GM10847 (cell line): ENCODE results near the gene PAFAH1B2.

Source experiments
- POLR2A ChIP-seq: IDR thresholded peaks from 2 replicates; pipeline ENCODE4 v1.6.1; 2011; ENCODE audit not compliant: insufficient read length; ENCODE audit errors: extremely low read depth

PAFAH1B2 gene

DNA sequence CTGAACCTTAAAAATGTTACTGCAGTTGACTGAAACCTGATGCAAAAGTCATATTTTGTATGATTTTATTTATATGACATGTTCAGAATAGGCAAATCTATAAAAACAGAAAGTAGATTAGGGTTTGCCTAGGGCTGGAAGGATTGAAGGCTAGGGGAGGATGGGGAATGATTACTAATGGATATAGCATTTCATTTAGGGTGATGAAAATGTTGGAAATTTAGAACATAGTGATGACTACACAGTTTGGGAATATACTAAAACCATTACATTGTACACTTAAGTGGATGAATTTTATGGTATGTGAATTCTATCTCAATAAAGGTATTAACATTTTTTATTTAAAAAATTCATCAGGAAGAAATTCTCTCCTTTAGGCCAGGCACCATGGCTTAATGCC, 22.9 kb upstream of the PAFAH1B2 start:
- TF ChIP-seq POLR2A = no peak

DNA sequence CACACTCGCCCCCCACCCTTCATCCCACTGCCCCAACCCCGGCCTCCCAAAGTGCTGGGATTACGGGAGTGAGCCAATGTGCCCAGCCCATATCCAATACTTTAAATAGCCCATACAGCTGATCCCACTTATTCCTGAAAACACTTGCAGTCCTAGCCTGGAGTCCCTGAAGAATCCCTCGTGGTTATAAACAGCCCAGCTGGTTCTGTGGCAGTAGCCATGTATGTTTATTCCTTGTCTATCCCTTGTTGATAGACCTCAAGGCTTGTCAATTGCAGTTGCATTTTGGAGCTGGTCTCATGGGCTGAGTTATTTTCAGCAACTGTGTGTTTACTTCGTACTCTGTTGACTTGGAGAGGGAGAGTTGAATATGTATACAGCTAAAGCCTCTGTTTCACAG, 21.5 kb upstream of the PAFAH1B2 start:
- TF ChIP-seq POLR2A = no peak

DNA sequence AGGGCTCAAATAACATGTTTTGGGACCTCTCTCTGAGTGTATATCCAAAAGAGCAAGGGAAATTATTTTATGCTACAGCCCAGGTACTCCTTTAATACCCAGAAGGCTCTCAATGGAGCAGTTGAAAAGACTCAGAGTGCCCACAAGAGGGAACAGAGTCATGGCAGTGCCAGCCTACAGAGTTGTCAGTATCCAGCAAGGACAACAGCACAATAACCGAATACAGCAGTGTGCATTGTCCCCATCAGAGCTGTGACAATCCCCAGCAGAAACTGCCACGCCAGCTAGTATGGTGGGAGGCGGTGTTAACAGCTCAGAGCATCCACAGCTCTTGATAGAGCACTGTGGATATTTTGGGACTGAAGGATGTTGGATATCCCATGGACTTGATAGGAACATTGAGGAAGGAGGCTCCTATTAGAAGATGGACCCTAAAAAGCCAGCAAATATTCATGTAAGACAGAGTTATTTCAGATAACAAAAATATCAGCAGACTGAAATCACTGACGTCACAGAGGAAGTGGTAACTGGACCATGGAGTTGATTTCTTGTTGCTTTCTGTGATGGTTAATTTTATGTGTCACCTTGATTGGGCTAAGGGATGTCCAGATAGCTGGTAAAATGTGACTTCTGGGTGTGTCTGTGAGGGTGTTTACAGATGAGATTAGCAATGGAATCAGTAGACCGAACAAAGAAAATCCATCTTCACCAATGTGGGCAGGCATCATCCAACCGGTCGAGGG, 17.7 kb upstream of the PAFAH1B2 start:
- no peak for TF ChIP-seq POLR2A

DNA sequence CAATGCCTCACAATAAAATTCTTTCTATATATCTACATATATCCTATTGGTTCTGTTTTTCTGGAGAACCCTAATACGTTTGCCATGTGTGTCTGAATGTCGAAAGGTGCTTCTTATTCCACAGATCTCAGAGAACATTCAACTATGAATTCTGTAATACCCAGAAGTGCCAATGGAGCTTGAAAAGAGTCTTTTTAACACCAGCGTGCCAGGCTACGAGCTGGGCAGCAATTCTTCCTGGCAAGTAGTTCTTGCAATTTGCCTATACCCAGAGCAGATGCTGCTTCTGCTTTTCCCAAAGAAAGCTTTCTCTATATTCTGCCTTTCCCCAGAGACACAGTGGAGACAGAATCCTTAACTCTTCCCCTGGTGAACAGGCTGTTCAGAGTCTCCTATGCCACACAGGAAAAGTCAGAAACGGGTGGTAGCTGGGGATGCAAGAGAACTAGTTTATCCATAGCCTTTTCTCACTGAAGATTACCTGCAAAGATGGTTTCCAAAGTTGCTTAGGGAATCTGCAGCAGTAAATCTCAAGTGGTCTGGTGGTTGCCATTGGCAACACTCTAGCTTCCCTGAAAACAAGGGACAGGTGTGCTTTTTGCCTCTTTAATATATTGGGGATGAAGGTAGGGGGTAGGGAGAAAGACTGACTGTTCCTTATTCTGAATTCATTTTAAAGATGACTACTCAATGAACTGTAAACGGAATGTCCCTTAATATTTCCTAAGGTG, 16.8 kb upstream of the PAFAH1B2 start:
- TF ChIP-seq POLR2A = no peak

DNA sequence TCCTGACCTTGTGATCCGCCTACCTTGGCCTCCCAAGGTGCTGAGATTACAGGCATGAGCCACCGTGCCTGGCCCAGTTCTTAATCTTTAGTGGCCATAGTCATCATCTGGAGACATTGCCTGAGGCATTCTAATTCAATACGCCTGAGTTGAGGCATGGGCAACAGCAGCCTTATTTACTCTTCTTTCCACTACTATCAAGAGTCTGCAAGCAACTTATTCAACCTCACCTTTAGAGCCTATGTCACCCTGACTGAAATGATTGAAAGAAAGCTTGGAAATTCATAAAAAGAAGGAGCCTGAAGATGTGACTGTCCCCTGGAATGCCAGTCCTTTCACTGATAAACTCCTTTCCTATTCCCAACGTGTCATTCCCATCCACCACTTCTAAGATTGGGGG, 15.8 kb upstream of the PAFAH1B2 start:
- no peak for TF ChIP-seq POLR2A

DNA sequence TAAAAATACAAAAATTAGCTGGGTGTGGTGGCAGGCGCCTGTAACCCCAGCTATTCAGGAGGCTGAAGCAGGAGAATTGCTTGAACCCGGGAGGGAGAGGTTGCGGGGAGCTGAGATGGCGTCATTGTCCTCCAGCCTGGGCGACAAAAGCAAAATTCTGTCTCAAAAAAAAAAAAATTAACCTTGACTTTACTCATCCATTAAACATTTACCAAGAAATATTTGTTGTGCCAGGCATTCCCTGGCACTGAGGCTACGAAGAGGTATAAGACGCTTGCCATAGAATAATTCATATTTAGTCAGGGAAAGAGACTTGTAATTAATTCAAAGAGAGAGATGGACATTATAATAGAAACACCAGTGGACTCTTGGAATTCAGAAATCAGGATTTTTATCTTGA, 13.2 kb upstream of the PAFAH1B2 start:
- no peak for TF ChIP-seq POLR2A

DNA sequence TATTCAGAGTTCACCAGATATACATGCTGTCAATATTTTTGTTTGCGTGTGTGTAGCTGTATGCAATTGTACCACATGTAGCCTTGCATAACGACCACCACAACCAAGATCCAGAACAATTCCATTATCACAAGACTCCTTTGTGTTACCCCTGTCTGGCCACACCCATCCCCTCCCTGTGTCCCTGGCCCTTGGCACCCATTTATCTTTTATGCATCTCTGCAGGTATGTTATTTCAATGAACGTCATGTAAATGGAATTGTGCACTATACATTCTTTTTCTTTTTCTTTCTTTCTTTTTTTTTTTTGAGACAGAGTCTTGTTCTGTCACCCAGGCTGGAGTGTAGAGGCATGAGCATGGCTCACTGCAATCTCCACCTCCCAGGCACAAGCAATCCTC, 9.7 kb upstream of the PAFAH1B2 start:
- no peak for TF ChIP-seq POLR2A

DNA sequence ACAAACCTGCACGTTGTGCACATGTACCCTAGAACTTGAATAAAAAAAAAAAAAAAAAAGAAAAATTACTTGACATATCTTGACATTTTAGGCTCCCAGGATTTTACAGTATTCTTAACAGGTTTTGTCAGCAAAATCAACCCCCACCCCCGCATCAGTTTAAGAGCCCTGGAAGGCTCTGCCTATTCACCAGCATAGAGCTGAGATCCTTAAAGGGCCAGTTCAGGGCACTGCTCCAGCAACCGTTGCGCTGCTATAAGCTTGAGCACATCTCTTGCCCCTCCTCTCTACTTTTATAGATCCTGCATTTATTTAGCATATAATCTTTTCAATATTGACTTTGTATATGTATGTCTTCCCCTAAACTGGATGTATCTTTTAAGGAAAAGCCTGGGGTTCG, 697 bp upstream of the PAFAH1B2 start:
- no peak for TF ChIP-seq POLR2A

DNA sequence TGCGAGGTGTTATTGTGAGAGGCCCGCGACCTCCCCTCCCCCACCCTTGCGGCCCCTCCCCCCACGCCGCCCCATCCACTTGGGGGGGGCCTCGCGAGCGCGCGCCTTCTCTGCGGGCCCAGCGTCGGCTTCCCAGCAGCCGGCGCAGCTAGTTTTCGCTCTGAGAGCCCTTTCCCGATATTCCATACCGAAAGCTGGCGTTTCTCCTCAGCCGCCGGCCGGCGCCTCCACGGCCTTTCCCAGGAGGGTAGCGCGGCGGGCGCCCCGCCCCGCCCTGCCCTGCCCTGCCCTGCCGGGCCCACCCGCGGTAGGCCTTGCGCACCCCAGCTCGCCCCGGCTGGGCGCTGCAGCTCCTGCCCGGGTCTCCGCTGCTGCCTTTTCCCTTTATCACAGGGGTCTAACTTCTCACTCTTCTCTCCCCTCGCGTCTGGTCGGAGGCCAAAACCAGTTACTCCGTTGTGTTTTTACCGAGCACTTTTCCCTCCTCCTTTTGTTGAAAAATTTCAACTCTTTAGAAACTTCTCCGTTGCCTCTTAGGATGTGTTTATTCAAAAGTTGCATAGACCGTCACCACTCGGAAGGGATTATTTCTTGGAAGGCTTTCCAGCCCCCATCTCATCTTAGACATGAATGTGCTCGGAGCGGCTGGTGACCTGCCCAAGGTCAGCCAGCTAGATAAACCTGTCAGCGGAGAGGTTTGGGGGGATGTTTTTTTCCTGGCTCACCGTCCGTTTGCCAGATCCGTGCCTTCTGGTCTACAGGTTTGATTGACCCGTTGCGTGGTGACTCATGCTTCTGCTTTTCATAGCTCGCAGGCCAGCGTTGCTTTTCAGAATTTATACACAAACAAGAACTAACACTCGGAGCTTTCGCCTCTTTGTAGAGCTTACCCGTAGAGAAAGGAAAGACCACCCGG, 648 bp downstream of the PAFAH1B2 start:
- no peak for TF ChIP-seq POLR2A

DNA sequence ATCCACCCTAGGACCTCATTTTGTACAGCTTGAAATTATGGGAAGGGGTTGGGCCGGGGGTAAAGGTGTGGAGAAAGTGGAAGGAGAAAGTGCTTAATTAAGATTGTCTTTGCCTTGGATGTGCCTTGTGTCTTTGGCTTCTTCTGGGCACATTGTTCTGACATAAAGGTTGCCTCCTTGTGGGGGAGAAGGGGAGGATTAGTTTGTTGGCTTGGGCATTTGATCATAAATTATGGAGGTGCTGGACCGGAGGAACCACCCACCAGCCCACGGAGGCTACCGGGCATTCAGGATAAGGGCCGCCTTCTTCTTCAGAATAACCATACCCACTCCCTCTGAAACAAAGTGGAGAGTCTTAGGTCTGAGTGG, 1.3 kb downstream of the PAFAH1B2 start:
- TF ChIP-seq POLR2A = no peak

DNA sequence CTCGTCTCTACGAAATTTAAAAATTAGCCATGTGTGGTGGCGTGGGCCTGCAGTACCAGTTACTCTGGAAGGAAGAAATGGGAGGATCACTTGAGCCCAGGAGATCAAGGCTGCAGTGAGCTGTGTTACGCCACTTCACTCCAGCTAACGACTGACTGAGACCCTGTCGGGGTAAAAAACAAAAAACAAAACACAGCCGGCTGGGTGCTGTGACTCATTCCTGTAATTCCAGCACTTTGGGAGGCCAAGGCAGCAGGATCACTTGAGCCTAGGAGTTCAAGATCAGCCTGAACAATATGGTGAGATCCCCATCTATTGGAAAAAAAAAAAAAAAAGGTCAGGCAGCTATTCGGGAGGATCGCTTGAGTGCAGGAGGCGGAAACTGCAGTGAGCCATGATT, 2.4 kb downstream of the PAFAH1B2 start:
- TF ChIP-seq POLR2A = no peak

DNA sequence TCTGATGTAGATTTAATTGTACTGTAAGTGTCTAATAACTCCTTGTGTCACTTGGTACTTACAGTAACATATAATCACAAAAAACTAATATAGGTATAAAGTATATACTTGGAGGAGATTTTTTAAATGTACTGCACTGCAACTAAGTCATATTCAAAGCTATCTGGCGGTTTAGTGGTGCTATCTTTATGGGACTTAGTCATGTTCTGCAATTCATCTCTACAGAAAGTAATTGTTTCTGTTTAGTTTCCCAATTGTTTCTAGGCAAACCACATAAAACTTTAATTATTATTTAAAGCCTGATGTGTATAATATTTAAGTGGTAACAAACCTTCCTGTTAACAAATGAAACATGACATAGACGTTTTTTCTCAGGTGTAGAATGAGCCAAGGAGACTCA, 8.0 kb downstream of the PAFAH1B2 start:
- no peak for TF ChIP-seq POLR2A

DNA sequence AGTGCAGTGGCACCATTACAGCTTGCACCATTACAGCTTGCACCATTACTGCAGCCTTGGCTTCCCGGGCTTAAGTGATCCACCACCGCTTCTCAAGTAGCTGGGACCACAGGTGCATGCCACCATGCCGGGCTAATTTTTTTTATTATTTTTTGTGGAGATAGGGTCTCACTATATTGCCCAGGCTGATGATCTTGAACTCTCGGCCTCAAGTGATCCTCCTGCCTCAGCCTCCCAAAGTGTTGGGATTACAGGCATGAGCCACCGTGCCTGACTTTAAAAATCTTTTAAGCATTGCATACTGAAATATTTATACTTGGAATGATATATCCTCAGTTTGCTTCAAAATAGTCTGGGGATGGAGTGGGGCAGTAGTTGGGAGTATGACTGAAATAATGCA, 10.4 kb downstream of the PAFAH1B2 start:
- no peak for TF ChIP-seq POLR2A

DNA sequence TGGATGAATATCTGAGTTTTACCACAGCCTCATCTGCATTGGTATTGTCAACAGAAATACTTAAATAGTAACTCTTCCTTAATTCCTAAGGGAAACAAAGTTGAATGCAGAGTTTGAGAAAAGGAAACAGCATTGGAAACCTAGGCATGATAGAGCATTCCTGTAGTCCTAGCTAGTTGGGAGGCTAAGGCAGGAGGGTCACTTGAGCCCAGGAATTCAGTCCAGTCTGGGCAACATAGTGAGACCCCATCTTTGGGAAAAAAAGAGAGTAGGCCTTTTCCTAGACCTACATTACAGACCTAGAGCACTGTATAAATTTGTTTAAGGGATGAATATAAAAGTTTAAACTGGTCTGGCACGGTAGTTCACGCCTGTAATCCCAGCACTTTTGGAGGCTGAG, 13.4 kb downstream of the PAFAH1B2 start:
- no peak for TF ChIP-seq POLR2A

DNA sequence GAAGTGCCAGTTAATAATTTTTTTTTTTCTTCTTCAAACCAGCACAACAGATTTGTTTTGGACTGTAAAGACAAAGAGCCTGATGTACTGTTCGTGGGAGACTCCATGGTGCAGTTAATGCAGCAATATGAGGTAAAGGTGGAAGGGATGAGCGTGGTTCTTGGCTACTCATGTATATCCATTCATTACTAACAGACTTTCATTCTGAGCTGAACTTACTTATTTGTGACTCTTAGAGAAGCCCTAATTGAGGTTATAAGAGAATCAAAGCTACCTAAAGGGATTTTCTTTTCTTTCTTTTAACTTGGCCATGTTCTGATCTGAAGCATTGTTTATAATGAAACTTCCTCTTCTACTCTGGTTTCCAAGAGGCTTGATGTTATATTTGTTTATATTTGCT, 15.8 kb downstream of the PAFAH1B2 start:
- TF ChIP-seq POLR2A = no peak

DNA sequence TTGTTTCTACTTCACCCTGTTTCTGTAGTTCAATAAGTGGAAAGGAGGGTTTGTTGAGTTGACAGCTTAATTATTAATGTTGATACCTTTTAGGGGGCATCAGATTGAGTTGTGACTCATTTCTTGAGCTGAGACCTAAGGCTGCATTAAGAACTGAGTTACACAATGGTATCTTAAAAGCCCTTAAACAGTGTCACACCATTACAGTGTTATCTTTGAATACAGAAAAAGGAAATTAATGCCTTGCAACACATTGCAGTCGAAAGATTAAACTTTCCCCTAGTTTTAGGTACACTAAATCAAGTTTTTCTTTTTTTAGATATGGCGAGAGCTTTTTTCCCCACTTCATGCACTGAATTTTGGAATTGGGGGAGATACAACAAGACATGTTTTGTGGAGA, 16.7 kb downstream of the PAFAH1B2 start:
- no peak for TF ChIP-seq POLR2A
